ENCODE measurements around the gene APBB2. TPM values are rescaled to one million over a fixed set of nuclear protein-coding genes. Genes with fewer than 3 reads are reported as not detected.

The APBB2 gene
- total RNA-seq, 1 experiment from 2014 or later: 49.0 TPM

DNA sequence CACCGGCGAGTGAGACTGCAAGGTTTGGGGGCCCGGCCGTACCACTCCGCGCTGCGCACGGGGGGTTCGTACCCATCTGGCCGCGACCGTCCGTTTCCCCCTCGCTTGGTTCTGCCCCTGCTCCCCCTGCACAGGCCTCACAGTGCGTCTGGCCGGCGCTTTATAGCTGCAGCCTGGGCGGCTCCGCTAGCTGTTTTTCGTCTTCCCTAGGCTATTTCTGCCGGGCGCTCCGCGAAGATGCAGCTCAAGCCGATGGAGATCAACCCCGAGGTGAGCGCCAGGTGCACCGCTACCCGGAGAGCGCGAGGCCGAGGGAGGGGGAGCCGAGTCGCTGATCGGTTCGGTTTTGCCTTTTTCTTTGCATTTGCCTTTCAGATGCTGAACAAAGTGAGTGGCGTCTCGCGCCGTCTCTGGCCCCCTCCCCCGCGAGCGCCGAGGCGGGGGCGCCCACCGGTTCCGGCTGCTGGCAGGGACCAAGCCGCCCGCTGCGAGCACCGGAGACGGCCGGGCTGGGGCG is 42.5 kb upstream of the APBB2 start, which contains the start of gene UCHL1 (continued):
- TF ChIP-seq, protein P1, sequence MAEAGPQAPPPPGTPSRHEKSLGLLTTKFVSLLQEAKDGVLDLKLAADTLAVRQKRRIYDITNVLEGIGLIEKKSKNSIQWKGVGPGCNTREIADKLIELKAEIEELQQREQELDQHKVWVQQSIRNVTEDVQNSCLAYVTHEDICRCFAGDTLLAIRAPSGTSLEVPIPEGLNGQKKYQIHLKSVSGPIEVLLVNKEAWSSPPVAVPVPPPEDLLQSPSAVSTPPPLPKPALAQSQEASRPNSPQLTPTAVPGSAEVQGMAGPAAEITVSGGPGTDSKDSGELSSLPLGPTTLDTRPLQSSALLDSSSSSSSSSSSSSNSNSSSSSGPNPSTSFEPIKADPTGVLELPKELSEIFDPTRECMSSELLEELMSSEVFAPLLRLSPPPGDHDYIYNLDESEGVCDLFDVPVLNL (CRISPR knock-in tag; IDR thresholded peaks at IDR 0.05; ENCODE audit: borderline replicate concordance, low read depth): no peak
- TF ChIP-seq ZNF396 (CRISPR knock-in tag; IDR thresholded peaks at IDR 0.05; ENCODE audit: borderline replicate concordance) (no peak), NR1H2 (CRISPR knock-in tag; IDR thresholded peaks at IDR 0.05) (no peak), RORB (CRISPR knock-in tag; IDR thresholded peaks at IDR 0.05) (no peak), FOXK1 (CRISPR knock-in tag; IDR thresholded peaks at IDR 0.05) (peak; percentile 53; the same call in 1 of the 2 replicates), PRDM15 (CRISPR knock-in tag; IDR thresholded peaks at IDR 0.05) (no peak), HMGXB4 (CRISPR knock-in tag; IDR thresholded peaks at IDR 0.05) (no peak; the same call in 1 of the 2 replicates), ZNF317 (CRISPR knock-in tag; IDR thresholded peaks at IDR 0.05; ENCODE audit: borderline replicate concordance, low read depth) (0 out of 2 replicates have a peak, but pooled peaks have one; percentile 55), ZBTB21 (CRISPR knock-in tag; IDR thresholded peaks at IDR 0.05; ENCODE audit: borderline replicate concordance) (peak; percentile 79; the same call in 1 of the 2 replicates), ZNF416 (CRISPR knock-in tag; IDR thresholded peaks at IDR 0.05) (no peak; the same call in 1 of the 2 replicates), SMAD4 (CRISPR knock-in tag; IDR thresholded peaks at IDR 0.05) (no peak; the same call in 1 of the 2 replicates), KAT7 (CRISPR knock-in tag; IDR thresholded peaks at IDR 0.05; ENCODE audit: borderline replicate concordance) (0 out of 2 replicates have a peak, but pooled peaks have one; percentile 40), MAX (CRISPR knock-in tag; IDR thresholded peaks at IDR 0.05) (peak; percentile 53; the same call in 1 of the 2 replicates), CBFB (CRISPR knock-in tag; IDR thresholded peaks at IDR 0.05; ENCODE audit: low read depth) (no peak), EMX1 (CRISPR knock-in tag; IDR thresholded peaks at IDR 0.05) (no peak), TEAD1 (CRISPR knock-in tag; IDR thresholded peaks at IDR 0.05) (peak; percentile 90), ARID4B (CRISPR knock-in tag; IDR thresholded peaks at IDR 0.05; ENCODE audit: borderline replicate concordance) (peak; percentile 36; the same call in 1 of the 2 replicates), NFE2L1 (CRISPR knock-in tag; IDR thresholded peaks at IDR 0.05) (peak; percentile 63), ZNF121 (CRISPR knock-in tag; IDR thresholded peaks at IDR 0.05) (no peak)
- TF ChIP-seq, protein P2, sequence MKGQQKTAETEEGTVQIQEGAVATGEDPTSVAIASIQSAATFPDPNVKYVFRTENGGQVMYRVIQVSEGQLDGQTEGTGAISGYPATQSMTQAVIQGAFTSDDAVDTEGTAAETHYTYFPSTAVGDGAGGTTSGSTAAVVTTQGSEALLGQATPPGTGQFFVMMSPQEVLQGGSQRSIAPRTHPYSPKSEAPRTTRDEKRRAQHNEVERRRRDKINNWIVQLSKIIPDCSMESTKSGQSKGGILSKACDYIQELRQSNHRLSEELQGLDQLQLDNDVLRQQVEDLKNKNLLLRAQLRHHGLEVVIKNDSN (CRISPR knock-in tag; IDR thresholded peaks at IDR 0.05): peak; percentile 35; the same call in 1 of the 2 replicates
- TF ChIP-seq, protein P3, sequence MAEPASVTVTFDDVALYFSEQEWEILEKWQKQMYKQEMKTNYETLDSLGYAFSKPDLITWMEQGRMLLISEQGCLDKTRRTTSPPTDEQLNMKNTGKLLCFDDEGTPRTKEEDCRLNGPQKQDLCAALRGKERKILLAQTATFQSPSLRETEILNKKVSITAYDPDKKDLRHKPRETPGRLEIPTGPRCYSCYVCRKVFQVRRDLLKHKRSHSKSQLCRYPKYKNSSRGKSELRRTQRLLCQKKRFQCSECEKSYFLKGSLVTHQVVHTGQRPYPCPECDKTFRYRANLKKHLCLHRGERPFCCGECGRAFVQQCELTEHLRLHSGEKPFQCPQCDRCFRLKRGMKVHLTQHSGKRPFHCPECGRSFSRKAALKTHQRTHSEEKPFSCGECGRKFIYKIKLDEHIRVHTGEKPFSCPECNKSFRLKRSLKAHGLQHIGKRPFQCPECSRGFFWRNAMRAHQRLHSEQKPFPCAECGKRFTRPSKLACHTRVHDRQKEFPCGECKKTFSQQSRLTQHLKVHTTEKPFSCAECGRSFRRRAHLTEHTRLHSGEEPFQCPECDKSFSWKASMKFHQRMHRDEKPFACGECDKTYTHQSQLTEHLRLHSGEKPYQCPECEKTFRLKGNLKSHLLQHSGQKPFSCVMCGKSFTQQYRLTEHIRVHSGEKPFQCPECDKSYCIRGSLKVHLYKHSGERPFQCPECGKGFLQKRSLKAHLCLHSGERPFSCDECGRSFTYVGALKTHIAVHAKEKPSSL (CRISPR knock-in tag; conservative IDR thresholded peaks at IDR 0.05): no peak
- TF ChIP-seq, protein P4, sequence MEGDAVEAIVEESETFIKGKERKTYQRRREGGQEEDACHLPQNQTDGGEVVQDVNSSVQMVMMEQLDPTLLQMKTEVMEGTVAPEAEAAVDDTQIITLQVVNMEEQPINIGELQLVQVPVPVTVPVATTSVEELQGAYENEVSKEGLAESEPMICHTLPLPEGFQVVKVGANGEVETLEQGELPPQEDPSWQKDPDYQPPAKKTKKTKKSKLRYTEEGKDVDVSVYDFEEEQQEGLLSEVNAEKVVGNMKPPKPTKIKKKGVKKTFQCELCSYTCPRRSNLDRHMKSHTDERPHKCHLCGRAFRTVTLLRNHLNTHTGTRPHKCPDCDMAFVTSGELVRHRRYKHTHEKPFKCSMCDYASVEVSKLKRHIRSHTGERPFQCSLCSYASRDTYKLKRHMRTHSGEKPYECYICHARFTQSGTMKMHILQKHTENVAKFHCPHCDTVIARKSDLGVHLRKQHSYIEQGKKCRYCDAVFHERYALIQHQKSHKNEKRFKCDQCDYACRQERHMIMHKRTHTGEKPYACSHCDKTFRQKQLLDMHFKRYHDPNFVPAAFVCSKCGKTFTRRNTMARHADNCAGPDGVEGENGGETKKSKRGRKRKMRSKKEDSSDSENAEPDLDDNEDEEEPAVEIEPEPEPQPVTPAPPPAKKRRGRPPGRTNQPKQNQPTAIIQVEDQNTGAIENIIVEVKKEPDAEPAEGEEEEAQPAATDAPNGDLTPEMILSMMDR (IDR thresholded peaks at IDR 0.05): no peak
